Right atrium auricular region (tissue), 2 donors: Measurements from ENCODE around the gene DZIP1. TPM values are rescaled to one million over a fixed set of nuclear protein-coding genes. Genes with fewer than 3 reads are reported as not detected.

Experiments used
- DNase-seq: peaks from one replicate; pipeline ENCODE4 v3.0.0-alpha.2; 2019; ENCODE audit warnings: low spot score
- H3K27ac ChIP-seq, 2 donors: fragments of 200-600 bp; sonication (generic); 1 replicate in 1 of 2; 2 replicates in 1 of 2; pipeline ENCODE4 v1.5.1; 2016 to 2019
- H3K27me3 ChIP-seq, 2 donors: fragments of 200-600 bp; sonication (generic); one replicate each; pipeline versions ENCODE4 v1.5.1 to v1.6.0; 2017 to 2019
- H3K36me3 ChIP-seq: fragments of 200-600 bp; sonication (generic); one replicate; pipeline ENCODE4 v1.5.1; 2016
- H3K4me1 ChIP-seq, 2 donors: fragments of 200-600 bp; sonication (generic); one replicate each; pipeline versions ENCODE4 v1.5.1 to v1.6.0; 2017 to 2019
- H3K4me3 ChIP-seq, 2 donors: fragments of 200-600 bp; sonication (generic); 1 replicate in 1 of 2; 2 replicates in 1 of 2; pipeline ENCODE4 v1.5.1; 2017 to 2019; ENCODE audit warnings: mild to moderate bottlenecking in 1 of 2, moderate library complexity in 1 of 2
- H3K9me3 ChIP-seq, 2 donors: fragments of 200-600 bp; sonication (generic); one replicate each; pipeline ENCODE4 v1.5.1; 2019
- total RNA-seq, 2 donors: library from RNA; depleted of rRNA; stranded (reverse); fragments of >200 nt; gene quantifications; one replicate each; pipeline ENCODE4 v1.1.0, GENCODE V29; 2016
- TF ChIP-seq, protein P1 (sequence below), 2 donors: fragments of 200-600 bp; sonication (generic); IDR thresholded peaks; one replicate each; pipeline ENCODE4 v1.5.1; 2019; ENCODE audit warnings: antibody characterized with exemption in 2 of 2

DZIP1 gene
- total RNA-seq, 2 donors from 2014 or later: 3.9 to 4.9 TPM

DNA sequence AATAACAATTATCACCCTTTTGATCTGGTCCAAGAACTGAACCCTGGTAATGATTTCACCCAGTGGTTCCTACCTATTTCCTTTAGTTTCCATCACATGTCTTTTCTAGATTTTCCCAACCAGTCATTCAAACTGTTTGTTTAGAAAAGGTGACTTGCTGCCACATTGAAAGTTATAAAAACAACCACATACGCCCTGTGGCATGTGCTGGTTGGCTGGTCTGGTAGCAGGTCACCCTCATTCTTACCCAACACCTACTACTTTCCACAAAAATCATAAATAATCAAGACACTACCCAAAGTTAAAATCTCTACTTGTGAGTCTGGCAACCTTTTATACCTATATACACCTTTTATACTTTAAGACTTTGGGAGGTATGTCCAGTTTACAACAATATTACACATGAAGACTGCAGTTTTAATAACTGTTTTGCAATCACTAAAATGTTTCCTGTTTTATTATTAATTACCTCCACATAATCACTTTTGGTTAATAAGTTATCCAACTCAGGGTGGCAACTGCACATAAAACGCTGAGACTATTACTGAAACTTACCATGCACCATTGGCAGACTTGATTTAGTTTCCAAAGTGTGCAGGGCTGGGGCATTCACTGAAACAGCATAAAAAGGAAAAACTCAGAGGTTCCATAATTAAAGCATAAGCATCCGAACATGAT, 38.9 kb downstream of the DZIP1 start:
- Histone ChIP-seq H3K9me3 (no peaks in the 10 kb centered on the region), H3K27ac (no peak overlapping the region), H3K27me3 (no peaks in the 10 kb centered on the region), H3K36me3 (no peaks in the 10 kb centered on the region), H3K4me3 (no peak overlapping the region), H3K4me1 (no peaks in the 10 kb centered on the region)
- TF ChIP-seq, protein P1, sequence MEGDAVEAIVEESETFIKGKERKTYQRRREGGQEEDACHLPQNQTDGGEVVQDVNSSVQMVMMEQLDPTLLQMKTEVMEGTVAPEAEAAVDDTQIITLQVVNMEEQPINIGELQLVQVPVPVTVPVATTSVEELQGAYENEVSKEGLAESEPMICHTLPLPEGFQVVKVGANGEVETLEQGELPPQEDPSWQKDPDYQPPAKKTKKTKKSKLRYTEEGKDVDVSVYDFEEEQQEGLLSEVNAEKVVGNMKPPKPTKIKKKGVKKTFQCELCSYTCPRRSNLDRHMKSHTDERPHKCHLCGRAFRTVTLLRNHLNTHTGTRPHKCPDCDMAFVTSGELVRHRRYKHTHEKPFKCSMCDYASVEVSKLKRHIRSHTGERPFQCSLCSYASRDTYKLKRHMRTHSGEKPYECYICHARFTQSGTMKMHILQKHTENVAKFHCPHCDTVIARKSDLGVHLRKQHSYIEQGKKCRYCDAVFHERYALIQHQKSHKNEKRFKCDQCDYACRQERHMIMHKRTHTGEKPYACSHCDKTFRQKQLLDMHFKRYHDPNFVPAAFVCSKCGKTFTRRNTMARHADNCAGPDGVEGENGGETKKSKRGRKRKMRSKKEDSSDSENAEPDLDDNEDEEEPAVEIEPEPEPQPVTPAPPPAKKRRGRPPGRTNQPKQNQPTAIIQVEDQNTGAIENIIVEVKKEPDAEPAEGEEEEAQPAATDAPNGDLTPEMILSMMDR (IDR thresholded peaks at IDR 0.05): no peak
- no peak for DNase-seq

DNA sequence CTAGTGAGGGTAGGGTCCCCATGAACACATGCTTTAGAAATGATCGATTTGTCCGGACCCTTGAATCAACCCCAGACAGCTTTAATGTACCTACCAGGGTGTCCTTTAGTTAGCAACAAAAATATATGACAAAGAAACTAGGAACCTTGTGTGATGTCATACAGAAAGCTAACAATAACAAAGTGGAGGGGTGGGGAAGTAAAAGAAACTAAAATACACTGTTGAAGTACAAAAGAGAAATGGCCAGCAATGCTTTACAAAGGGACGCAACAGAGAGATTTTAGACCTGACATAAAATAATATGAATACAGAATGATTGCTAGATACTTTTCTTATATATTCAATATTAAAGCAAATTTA, 40.0 kb downstream of the DZIP1 start:
- Histone ChIP-seq H3K9me3 (no peaks in the 10 kb centered on the region), H3K4me3 (no peak overlapping the region), H3K36me3 (no peaks in the 10 kb centered on the region), H3K27me3 (no peaks in the 10 kb centered on the region), H3K27ac (no peak overlapping the region), H3K4me1 (no peaks in the 10 kb centered on the region)
- no peak for DNase-seq
- TF ChIP-seq, protein P1 (IDR thresholded peaks at IDR 0.05): no peak

DNA sequence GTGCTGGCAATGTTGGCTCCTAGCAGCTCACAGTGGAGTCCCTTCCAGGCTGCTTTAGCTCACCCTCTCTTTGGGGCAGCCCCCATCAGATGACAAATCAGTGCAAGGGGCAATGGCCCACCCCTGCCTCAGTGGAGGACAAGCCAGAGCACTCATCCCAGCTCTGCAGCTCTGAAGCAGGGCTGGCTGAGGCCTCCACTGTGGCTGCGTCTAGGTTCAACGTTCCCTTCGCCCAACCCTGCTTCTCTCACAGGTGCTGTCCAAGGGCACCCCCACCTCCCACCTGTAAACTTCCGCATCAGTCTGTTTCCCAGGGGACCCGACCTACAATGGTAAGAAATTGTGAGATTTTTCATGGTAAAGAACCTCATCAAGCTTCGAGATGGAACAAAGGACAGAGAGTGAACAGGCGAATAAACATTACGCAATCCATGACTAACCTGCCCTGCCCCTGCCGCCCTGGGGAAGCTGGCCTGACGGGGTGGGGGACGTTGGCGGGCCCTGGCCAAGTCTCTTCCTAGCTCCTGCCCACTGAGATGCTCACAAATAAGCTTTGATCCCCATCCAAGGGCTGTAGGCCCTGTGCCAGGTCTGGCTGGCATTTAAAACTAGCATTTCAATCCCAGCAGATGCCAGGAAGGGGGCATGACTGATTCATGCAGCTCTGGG, 40.5 kb downstream of the DZIP1 start:
- H3K4me3 ChIP-seq: no peak overlapping the region
- TF ChIP-seq, protein P1 (IDR thresholded peaks at IDR 0.05): no peak
- H3K4me1 ChIP-seq: no peaks in the 10 kb centered on the region
- no peaks in the 10 kb centered on the region for H3K9me3 ChIP-seq
- H3K36me3 ChIP-seq: no peaks in the 10 kb centered on the region
- no peak for DNase-seq
- H3K27ac ChIP-seq: no peak overlapping the region
- no peaks in the 10 kb centered on the region for H3K27me3 ChIP-seq

DNA sequence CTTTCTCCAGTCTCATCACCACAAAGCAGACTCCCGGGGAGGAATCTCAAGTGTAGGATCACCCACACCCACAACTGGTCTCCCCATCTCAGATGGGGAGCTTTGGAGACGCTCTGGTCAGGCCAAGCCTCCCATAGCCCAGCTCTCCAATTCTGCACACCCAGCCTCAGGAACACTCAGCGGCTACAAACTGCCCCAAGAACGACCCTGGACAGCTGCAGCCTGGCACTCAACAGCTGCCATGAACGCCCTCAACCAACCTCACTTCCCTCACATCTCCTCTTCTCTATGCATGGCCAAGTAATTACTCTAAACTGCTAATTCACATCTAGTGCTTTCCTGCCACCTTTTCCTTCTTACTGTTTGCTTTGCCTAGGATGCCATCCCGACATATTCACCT, 42.6 kb downstream of the DZIP1 start:
- H3K27ac ChIP-seq: no peak overlapping the region
- no peaks in the 10 kb centered on the region for H3K27me3 ChIP-seq
- no peak overlapping the region for H3K4me3 ChIP-seq
- H3K4me1 ChIP-seq: no peaks in the 10 kb centered on the region
- no peak for DNase-seq
- H3K36me3 ChIP-seq: no peaks in the 10 kb centered on the region
- H3K9me3 ChIP-seq: no peaks in the 10 kb centered on the region
- TF ChIP-seq, protein P1 (IDR thresholded peaks at IDR 0.05): no peak

DNA sequence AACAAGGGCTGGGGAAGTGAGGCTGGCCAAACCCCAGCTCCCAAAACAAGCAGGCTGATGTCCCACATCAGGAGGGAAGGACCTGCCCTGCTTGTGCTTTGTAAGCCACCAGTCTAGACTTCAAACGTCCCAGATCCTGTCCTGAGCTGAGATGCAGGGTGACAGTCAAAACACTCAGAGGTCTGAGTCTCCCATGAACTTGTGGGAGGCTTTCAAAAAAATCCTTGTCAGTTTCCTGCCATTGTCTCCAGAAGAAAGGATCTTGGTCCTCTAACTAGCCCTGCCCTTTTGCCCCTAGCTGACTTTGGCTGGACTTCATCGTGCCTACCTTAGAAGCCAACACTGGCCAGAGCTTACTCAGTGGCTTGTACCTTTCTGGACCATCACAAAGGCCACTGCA, 43.3 kb downstream of the DZIP1 start:
- Histone ChIP-seq H3K27me3 (no peaks in the 10 kb centered on the region), H3K4me1 (no peaks in the 10 kb centered on the region), H3K9me3 (no peaks in the 10 kb centered on the region), H3K4me3 (no peak overlapping the region), H3K27ac (no peak overlapping the region), H3K36me3 (no peaks in the 10 kb centered on the region)
- TF ChIP-seq, protein P1 (IDR thresholded peaks at IDR 0.05): no peak
- no peak for DNase-seq
